HepG2 (cell line): ENCODE results near the gene LRRC4C.

ENCODE experiments used
- ATF2 ChIP-seq: sonication (generic); formaldehyde crosslinking; IDR thresholded peaks from 2 replicates; pipeline ENCODE4 v1.4.0; 2020; ENCODE audit warnings: missing genetic modification reagents
- CEBPB ChIP-seq: IDR thresholded peaks from 2 replicates; pipeline ENCODE4 v1.6.1; 2011; ENCODE audit warnings: low read depth, low read length, improper control_type of control experiment, borderline replicate concordance
- CTCF ChIP-seq: sonication (generic); formaldehyde crosslinking; IDR thresholded peaks from 2 replicates; pipeline ENCODE4 v1.5.0; 2020; ENCODE audit warnings: mild to moderate bottlenecking, missing genetic modification reagents, moderate library complexity
- GLI4 ChIP-seq: sonication (generic); formaldehyde crosslinking; IDR thresholded peaks from 2 replicates; pipeline ENCODE4 v1.5.1; 2020; ENCODE audit warnings: missing genetic modification reagents, mild to moderate bottlenecking, moderate library complexity, borderline replicate concordance
- JUND ChIP-seq: sonication (generic); formaldehyde crosslinking; IDR thresholded peaks from 2 replicates; pipeline ENCODE4 v1.8.0; 2022; ENCODE audit warnings: mild to moderate bottlenecking, missing genetic modification reagents
- USF2 ChIP-seq, 2 experiments: sonication (generic) in 1 of 2; formaldehyde crosslinking in 1 of 2; IDR thresholded peaks; 2 replicates each; pipeline versions ENCODE4 v1.5.1 to v1.6.1; 2011 to 2020; ENCODE audit warnings: borderline replicate concordance in 1 of 2, low read depth in 1 of 2, low read length in 1 of 2, mild to moderate bottlenecking in 1 of 2, missing genetic modification reagents in 1 of 2, moderate library complexity in 1 of 2
- ZBTB10 ChIP-seq: sonication (generic); formaldehyde crosslinking; IDR thresholded peaks from 2 replicates; pipeline ENCODE4 v1.4.0; 2020; ENCODE audit warnings: missing genetic modification reagents, borderline replicate concordance
- ZFP37 ChIP-seq: sonication (generic); formaldehyde crosslinking; IDR thresholded peaks from 2 replicates; pipeline ENCODE4 v1.4.0; 2020; ENCODE audit warnings: missing genetic modification reagents, borderline replicate concordance
- ZNF224 ChIP-seq: sonication (generic); formaldehyde crosslinking; IDR thresholded peaks from 2 replicates; pipeline ENCODE4 v1.5.0; 2020; ENCODE audit warnings: mild to moderate bottlenecking, missing genetic modification reagents

GRCh38 chr11:41081756-41082285 lies 377.6 kb downstream of the LRRC4C start:
- TF ChIP-seq CEBPB (no peak), CTCF (CRISPR knock-in tag) (no peak), USF2 (IDR thresholded peaks at IDR 0.05; ENCODE audit: low read depth, low read length) (no peak), USF2 (CRISPR knock-in tag; IDR thresholded peaks at IDR 0.05; ENCODE audit: borderline replicate concordance) (no peak), JUND (CRISPR knock-in tag) (no peak), ZNF224 (CRISPR knock-in tag) (no peak), ATF2 (CRISPR knock-in tag) (no peak), GLI4 (CRISPR knock-in tag) (no peak), ZFP37 (CRISPR knock-in tag) (no peak), ZBTB10 (CRISPR knock-in tag) (no peak)
